ENCODE data around the gene ACP2. TPM values are rescaled to one million over a fixed set of nuclear protein-coding genes. Genes with fewer than 3 reads are reported as not detected.
A peak's percentile ranks its signal among the peaks of the same experiment; 100 is the strongest.

ACP2 gene
- polyA plus RNA-seq, 1 experiment: 31.1 TPM

DNA sequence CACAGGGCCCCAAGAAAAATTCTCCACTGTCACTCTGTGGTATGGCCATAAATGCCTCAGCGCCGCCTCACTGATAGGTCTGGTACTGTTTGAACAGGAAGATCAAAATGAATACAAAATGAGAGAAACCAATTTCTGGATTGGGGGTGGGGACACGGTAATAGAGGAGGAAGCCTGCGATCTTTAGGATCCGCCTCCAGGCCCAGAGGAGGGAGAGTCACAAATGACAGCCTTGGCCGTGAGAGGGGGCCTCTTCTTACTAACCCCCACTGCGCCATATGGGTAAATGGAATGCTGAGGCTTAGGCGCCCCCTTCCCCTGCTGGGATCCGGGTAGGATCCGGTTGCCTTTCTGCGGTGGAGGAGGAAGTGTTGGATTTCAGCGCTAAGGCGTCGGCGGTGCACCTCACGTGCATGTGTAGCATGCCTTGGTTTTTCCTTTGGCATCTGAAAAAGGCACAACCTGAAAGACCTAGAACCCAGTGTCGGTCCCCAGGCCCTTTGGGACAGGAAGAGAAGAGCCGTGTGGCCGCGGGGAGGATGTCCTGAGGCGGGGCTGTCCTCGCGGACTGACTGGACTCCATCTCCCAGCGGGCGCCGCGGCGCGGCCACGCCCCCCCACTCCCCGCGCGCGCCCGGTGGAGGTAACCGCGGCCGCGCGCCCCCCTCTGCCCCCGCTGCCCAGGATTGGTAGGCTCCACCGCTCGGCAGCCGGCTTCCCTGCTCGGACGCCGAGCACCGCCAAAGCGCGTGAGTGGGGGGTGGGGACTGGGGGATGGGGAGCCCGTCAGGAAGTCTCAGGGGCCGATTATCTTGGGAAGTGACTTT, 20.6 kb upstream of the ACP2 start:
- TF ChIP-seq, protein P1, sequence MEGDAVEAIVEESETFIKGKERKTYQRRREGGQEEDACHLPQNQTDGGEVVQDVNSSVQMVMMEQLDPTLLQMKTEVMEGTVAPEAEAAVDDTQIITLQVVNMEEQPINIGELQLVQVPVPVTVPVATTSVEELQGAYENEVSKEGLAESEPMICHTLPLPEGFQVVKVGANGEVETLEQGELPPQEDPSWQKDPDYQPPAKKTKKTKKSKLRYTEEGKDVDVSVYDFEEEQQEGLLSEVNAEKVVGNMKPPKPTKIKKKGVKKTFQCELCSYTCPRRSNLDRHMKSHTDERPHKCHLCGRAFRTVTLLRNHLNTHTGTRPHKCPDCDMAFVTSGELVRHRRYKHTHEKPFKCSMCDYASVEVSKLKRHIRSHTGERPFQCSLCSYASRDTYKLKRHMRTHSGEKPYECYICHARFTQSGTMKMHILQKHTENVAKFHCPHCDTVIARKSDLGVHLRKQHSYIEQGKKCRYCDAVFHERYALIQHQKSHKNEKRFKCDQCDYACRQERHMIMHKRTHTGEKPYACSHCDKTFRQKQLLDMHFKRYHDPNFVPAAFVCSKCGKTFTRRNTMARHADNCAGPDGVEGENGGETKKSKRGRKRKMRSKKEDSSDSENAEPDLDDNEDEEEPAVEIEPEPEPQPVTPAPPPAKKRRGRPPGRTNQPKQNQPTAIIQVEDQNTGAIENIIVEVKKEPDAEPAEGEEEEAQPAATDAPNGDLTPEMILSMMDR (IDR thresholded peaks at IDR 0.05; ENCODE audit: insufficient read depth, low read depth, low read length): 0 out of 2 replicates have a peak, but pooled peaks have one; percentile 21
- ChIA-PET POLR2A (no interaction called here), CTCF (no interaction called here)
- Histone ChIP-seq H3K27me3 (ENCODE audit: control insufficient read depth, insufficient read depth, low read length) (no peaks in the 10 kb centered on the region), H3K36me3 (ENCODE audit: control insufficient read depth, insufficient read depth, low read length) (peaks cover 1% of the 10 kb centered on the region; the same call in 1 of the 2 replicates), H3K4me3 (ENCODE audit: low read depth, low read length) (peak overlapping the region; percentile 89)
- peak; percentile 71 for DNase-seq (ENCODE audit: low read depth)

DNA sequence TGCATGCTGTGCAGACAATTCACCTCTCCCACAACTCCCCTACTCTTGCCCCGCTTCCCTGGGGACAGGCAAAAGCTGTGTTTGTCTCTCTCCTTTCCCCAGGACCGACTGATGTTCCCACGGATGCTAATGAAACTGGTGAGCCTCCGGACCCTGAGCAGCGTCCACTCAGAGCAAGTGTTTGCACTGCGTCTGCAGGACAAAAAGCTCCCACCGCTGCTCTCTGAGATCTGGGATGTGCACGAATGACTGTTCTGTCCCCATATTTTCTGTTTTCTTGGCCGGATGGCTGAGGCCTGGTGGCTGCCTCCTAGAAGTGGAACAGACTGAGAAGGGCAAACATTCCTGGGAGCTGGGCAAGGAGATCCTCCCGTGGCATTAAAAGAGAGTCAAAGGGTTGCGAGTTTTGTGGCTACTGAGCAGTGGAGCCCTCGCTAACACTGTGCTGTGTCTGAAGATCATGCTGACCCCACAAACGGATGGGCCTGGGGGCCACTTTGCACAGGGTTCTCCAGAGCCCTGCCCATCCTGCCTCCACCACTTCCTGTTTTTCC, 19.9 kb upstream of the ACP2 start:
- H3K36me3 ChIP-seq (ENCODE audit: control insufficient read depth, insufficient read depth, low read length): no peaks in the 10 kb centered on the region
- H3K4me3 ChIP-seq (ENCODE audit: low read depth, low read length): no peak overlapping the region
- POLR2A ChIA-PET: no interaction called here
- CTCF ChIA-PET: no interaction called here
- TF ChIP-seq, protein P1 (IDR thresholded peaks at IDR 0.05; ENCODE audit: insufficient read depth, low read depth, low read length): no peak
- no peak for DNase-seq (ENCODE audit: low read depth)
- H3K27me3 ChIP-seq (ENCODE audit: control insufficient read depth, insufficient read depth, low read length): no peaks in the 10 kb centered on the region

DNA sequence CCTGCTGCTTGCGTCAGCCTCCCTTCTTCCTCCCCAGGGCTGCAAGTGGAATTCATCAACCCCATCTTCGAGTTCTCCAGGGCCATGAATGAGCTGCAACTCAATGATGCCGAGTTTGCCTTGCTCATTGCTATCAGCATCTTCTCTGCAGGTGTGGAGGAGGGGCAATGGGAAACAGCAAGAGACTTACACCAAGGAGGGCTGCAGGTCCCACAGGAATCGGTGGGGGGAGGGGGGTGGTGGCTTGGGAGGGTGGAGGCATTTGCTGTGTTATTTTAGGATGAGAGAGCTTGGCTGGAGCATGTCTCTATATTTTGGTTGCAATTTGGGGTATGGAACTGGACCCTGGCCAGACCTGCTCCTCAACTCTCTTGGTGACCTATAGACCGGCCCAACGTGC, 19.3 kb upstream of the ACP2 start:
- no peak overlapping the region for H3K4me3 ChIP-seq (ENCODE audit: low read depth, low read length)
- TF ChIP-seq, protein P1 (IDR thresholded peaks at IDR 0.05; ENCODE audit: insufficient read depth, low read depth, low read length): no peak
- DNase-seq (ENCODE audit: low read depth): no peak
- ChIA-PET CTCF (interaction anchor here (2.1 kb wide), 1 partner anchor 10 kb away, joined by 7 read pairs; the partner anchor contains the start of gene NR1H3), POLR2A (interaction anchor here (0.7 kb wide), 1 partner anchor 19 kb away, joined by 5 read pairs; the partner anchor contains the start of gene ACP2)
- no peaks in the 10 kb centered on the region for H3K27me3 ChIP-seq (ENCODE audit: control insufficient read depth, insufficient read depth, low read length)
- no peaks in the 10 kb centered on the region for H3K36me3 ChIP-seq (ENCODE audit: control insufficient read depth, insufficient read depth, low read length)

DNA sequence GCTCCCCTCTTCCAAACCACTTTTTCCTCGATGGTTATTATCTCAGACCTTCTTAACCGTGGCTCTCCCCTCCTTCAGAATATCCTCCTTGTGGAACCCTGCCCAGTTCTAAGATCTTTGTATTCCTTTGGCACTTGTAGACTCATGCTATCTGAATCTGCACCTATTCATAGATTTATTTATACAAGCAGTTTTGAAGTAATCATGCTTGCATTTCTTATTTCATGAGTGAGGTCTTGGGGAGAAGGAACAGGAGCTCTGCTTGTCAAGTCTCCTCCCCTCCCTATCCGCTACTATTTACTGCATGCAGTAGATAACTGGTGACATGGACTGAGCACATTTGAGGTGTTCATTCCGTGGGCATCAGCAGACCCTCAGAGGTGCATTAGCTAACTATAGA, 15.9 kb upstream of the ACP2 start:
- H3K4me3 ChIP-seq (ENCODE audit: low read depth, low read length): no peak overlapping the region
- ChIA-PET CTCF (interaction anchor here (0.7 to 2.6 kb wide), 5 partner anchors 10 to 403 kb away, joined by 3 to 13 read pairs (median 3); no protein-coding TSS in a partner anchor), POLR2A (interaction anchor here (0.6 kb wide), 1 partner anchor 100 kb away, joined by 3 read pairs; no protein-coding TSS in a partner anchor)
- no peak for DNase-seq (ENCODE audit: low read depth)
- no peaks in the 10 kb centered on the region for H3K36me3 ChIP-seq (ENCODE audit: control insufficient read depth, insufficient read depth, low read length)
- H3K27me3 ChIP-seq (ENCODE audit: control insufficient read depth, insufficient read depth, low read length): no peaks in the 10 kb centered on the region
- TF ChIP-seq, protein P1 (IDR thresholded peaks at IDR 0.05; ENCODE audit: insufficient read depth, low read depth, low read length): no peak

DNA sequence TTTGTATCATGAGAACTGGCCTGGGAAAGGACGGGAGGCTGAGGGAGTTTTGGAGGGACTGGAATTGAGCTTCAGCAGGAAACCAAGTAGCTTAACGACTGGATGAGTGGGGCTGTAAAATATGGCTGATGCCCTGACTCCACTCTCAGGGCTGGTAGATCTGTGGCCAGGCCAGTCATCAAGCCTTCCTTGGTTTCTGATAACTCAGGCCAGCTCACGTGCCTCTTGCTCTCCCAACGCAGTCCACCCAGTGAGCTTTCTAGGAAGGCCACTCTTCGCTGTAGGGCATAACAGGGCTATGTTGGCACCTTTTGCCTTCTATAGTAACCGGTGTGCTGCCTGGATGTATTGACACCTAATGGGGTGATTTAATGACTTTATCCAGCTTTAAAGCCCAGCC, 15.5 kb upstream of the ACP2 start:
- ChIA-PET POLR2A (no interaction called here), CTCF (interaction anchor here (0.7 to 2.6 kb wide), 5 partner anchors 9 to 402 kb away, joined by 3 to 13 read pairs (median 4); no protein-coding TSS in a partner anchor)
- Histone ChIP-seq H3K36me3 (ENCODE audit: control insufficient read depth, insufficient read depth, low read length) (no peaks in the 10 kb centered on the region), H3K27me3 (ENCODE audit: control insufficient read depth, insufficient read depth, low read length) (no peaks in the 10 kb centered on the region), H3K4me3 (ENCODE audit: low read depth, low read length) (no peak overlapping the region)
- no peak for DNase-seq (ENCODE audit: low read depth)
- TF ChIP-seq, protein P1 (IDR thresholded peaks at IDR 0.05; ENCODE audit: insufficient read depth, low read depth, low read length): no peak

All from BJ (cell line).